HEK293 (cell line): ENCODE results near the gene ZNF26.

Experiments used
- SETDB1 ChIP-seq: IDR thresholded peaks from one replicate; pipeline ENCODE4 v1.6.1; 2017; ENCODE audit warnings: mild to moderate bottlenecking, low read length, moderate library complexity, mixed read lengths; ENCODE audit not compliant: insufficient read length
- SP2 ChIP-seq: fragments of 450-650 bp; formaldehyde crosslinking; IDR thresholded peaks from 2 replicates; pipeline ENCODE4 v1.5.1; 2016; ENCODE audit warnings: missing biosample characterization, missing genetic modification characterization
- TF ChIP-seq, protein P1 (sequence below): fragments of 450-650 bp; formaldehyde crosslinking; IDR thresholded peaks from 2 replicates; pipeline ENCODE4 v1.5.1; 2016; ENCODE audit warnings: missing biosample characterization, missing genetic modification characterization
- TF ChIP-seq, protein P2 (sequence below): fragments of 450-650 bp; formaldehyde crosslinking; IDR thresholded peaks from 2 replicates; pipeline ENCODE4 v1.5.1; 2016; ENCODE audit warnings: missing biosample characterization, missing genetic modification characterization
- TF ChIP-seq, protein P3 (sequence below): sonication (generic); formaldehyde crosslinking; IDR thresholded peaks from 2 replicates; pipeline ENCODE4 v1.8.1; 2022; ENCODE audit warnings: mild to moderate bottlenecking, moderate library complexity, missing genetic modification reagents
- TF ChIP-seq, protein P4 (sequence below): fragments of 450-650 bp; formaldehyde crosslinking; IDR thresholded peaks from 2 replicates; pipeline ENCODE4 v1.5.1; 2016; ENCODE audit warnings: missing biosample characterization, missing genetic modification characterization
- TF ChIP-seq, protein P5 (sequence below): IDR thresholded peaks from 2 replicates; pipeline ENCODE4 v1.6.1; 2011; ENCODE audit warnings: mild to moderate bottlenecking, low read depth, low read length, borderline replicate concordance

DNA sequence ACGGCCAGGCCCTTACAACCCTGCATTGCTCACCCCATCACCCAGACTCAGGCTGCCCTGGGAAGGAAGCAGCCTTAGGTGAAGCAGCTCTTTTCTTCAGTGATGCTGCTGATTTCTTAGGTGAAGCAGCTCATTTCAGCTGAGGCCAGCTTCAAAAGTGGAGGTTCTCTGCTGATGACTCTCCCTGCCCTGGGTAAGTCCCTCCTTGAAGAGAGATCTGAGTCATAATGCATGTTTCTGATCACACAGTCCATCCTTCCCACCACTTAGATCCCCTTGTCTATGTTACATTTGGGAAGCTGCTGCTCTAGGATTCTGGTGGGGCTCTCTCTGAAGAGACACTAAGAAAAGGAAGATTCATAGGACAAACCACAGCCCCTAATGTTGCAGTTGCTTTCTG, 77.4 kb downstream of the ZNF26 start:
- TF ChIP-seq SETDB1 = no peak
- no peak for TF ChIP-seq SP2 (tag by site-specific recombination)
- TF ChIP-seq, protein P1, sequence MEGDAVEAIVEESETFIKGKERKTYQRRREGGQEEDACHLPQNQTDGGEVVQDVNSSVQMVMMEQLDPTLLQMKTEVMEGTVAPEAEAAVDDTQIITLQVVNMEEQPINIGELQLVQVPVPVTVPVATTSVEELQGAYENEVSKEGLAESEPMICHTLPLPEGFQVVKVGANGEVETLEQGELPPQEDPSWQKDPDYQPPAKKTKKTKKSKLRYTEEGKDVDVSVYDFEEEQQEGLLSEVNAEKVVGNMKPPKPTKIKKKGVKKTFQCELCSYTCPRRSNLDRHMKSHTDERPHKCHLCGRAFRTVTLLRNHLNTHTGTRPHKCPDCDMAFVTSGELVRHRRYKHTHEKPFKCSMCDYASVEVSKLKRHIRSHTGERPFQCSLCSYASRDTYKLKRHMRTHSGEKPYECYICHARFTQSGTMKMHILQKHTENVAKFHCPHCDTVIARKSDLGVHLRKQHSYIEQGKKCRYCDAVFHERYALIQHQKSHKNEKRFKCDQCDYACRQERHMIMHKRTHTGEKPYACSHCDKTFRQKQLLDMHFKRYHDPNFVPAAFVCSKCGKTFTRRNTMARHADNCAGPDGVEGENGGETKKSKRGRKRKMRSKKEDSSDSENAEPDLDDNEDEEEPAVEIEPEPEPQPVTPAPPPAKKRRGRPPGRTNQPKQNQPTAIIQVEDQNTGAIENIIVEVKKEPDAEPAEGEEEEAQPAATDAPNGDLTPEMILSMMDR (tag by site-specific recombination) = no peak
- TF ChIP-seq, protein P2, sequence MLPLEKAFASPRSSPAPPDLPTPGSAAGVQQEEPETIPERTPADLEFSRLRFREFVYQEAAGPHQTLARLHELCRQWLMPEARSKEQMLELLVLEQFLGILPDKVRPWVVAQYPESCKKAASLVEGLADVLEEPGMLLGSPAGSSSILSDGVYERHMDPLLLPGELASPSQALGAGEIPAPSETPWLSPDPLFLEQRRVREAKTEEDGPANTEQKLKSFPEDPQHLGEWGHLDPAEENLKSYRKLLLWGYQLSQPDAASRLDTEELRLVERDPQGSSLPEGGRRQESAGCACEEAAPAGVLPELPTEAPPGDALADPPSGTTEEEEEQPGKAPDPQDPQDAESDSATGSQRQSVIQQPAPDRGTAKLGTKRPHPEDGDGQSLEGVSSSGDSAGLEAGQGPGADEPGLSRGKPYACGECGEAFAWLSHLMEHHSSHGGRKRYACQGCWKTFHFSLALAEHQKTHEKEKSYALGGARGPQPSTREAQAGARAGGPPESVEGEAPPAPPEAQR (tag by site-specific recombination) = no peak
- TF ChIP-seq, protein P3, sequence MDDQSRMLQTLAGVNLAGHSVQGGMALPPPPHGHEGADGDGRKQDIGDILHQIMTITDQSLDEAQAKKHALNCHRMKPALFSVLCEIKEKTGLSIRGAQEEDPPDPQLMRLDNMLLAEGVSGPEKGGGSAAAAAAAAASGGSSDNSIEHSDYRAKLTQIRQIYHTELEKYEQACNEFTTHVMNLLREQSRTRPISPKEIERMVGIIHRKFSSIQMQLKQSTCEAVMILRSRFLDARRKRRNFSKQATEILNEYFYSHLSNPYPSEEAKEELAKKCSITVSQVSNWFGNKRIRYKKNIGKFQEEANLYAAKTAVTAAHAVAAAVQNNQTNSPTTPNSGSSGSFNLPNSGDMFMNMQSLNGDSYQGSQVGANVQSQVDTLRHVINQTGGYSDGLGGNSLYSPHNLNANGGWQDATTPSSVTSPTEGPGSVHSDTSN (CRISPR knock-in tag) = no peak
- TF ChIP-seq, protein P4, sequence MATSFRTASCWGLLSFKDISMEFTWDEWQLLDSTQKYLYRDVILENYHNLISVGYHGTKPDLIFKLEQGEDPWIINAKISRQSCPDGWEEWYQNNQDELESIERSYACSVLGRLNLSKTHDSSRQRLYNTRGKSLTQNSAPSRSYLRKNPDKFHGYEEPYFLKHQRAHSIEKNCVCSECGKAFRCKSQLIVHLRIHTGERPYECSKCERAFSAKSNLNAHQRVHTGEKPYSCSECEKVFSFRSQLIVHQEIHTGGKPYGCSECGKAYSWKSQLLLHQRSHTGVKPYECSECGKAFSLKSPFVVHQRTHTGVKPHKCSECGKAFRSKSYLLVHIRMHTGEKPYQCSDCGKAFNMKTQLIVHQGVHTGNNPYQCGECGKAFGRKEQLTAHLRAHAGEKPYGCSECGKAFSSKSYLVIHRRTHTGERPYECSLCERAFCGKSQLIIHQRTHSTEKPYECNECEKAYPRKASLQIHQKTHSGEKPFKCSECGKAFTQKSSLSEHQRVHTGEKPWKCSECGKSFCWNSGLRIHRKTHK = no peak
- TF ChIP-seq, protein P5, sequence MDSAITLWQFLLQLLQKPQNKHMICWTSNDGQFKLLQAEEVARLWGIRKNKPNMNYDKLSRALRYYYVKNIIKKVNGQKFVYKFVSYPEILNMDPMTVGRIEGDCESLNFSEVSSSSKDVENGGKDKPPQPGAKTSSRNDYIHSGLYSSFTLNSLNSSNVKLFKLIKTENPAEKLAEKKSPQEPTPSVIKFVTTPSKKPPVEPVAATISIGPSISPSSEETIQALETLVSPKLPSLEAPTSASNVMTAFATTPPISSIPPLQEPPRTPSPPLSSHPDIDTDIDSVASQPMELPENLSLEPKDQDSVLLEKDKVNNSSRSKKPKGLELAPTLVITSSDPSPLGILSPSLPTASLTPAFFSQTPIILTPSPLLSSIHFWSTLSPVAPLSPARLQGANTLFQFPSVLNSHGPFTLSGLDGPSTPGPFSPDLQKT = no peak
